ENCODE measurements around the gene RFPL2.

DNA sequence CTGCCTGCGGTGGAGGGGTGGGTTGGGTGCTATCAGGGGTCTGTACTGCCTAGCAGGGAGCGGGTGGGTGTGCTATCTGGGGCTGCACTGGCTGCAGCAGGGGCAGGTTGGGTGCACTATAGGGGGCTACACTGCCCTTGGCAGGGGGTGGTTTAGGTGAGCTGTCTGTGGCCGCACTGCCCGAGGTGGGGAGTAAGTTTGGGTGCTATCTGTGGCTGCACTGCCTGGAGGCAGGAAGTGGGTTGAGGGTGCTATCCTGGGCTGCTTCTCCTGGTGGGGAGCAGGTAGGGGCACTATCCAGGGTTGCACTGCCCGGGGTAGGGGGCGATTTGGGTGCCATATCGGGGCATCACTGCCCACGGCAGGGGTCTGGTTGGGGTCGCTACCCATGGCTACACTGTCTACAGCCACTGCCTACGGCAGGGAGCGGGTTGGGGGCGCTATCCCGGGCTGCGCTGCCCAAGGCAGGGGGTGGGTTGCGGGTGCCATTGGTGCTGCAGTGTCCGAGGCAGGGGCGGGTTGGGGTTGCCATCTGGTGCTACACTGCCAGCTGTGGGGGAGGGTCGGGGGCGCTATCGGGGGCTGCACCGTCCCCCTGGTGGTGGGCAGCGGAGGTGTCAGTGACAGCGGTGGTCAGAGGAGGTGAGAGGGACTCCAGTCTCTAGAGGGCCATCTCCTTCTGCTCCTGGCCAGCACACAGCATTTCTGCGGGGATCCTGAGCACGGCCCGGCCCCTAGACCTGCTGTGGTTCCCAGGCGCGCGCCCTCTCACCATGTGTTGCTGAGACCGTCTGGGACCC, 1.3 kb upstream of the RFPL2 start:
- TF ChIP-seq EZH2 (IDR thresholded peaks at IDR 0.05; ENCODE audit: borderline replicate concordance, low read depth, low read length, severe bottlenecking): no peak
- TF ChIP-seq, protein P1, sequence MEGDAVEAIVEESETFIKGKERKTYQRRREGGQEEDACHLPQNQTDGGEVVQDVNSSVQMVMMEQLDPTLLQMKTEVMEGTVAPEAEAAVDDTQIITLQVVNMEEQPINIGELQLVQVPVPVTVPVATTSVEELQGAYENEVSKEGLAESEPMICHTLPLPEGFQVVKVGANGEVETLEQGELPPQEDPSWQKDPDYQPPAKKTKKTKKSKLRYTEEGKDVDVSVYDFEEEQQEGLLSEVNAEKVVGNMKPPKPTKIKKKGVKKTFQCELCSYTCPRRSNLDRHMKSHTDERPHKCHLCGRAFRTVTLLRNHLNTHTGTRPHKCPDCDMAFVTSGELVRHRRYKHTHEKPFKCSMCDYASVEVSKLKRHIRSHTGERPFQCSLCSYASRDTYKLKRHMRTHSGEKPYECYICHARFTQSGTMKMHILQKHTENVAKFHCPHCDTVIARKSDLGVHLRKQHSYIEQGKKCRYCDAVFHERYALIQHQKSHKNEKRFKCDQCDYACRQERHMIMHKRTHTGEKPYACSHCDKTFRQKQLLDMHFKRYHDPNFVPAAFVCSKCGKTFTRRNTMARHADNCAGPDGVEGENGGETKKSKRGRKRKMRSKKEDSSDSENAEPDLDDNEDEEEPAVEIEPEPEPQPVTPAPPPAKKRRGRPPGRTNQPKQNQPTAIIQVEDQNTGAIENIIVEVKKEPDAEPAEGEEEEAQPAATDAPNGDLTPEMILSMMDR (IDR thresholded peaks at IDR 0.05; ENCODE audit: borderline replicate concordance, extremely low read depth, low read length, poor library complexity, severe bottlenecking): no peak

Measured in DND-41 (cell line).